Kidney epithelial cell (primary cell): ENCODE data around the gene VAV2. TPM values are rescaled to one million over a fixed set of nuclear protein-coding genes. Genes with fewer than 3 reads are reported as not detected.

Experiments
- DNase-seq: peaks from one replicate; pipeline ENCODE4 v3.0.0-alpha.2; 2010; ENCODE audit warnings: low read depth
- H3K27me3 ChIP-seq: 2 replicates; pipeline ENCODE4 v1.6.0; 2011; ENCODE audit warnings: low read length; ENCODE audit not compliant: control insufficient read depth, insufficient read depth
- H3K36me3 ChIP-seq: 2 replicates; pipeline ENCODE4 v1.5.1; 2011; ENCODE audit warnings: low read length; ENCODE audit not compliant: control insufficient read depth, insufficient read depth
- H3K4me3 ChIP-seq: 2 replicates; pipeline ENCODE4 v1.5.1; 2011; ENCODE audit warnings: low read depth, mild to moderate bottlenecking, control low read depth, low read length
- total RNA-seq: library from RNA; depleted of rRNA; stranded (reverse); fragments of >200 nt; gene quantifications from 2 replicates; pipeline ENCODE4 v1.2.3, GENCODE V29; 2015
- TF ChIP-seq, protein P1 (sequence below): IDR thresholded peaks from 2 replicates; pipeline ENCODE4 v1.5.1; 2011; ENCODE audit warnings: mild to moderate bottlenecking, moderate library complexity, low read length, control low read depth, inconsistent platforms; ENCODE audit not compliant: insufficient read depth, poor library complexity, severe bottlenecking

Gene VAV2
- total RNA-seq, 1 donor from 2014 or later: 37.8 TPM

DNA sequence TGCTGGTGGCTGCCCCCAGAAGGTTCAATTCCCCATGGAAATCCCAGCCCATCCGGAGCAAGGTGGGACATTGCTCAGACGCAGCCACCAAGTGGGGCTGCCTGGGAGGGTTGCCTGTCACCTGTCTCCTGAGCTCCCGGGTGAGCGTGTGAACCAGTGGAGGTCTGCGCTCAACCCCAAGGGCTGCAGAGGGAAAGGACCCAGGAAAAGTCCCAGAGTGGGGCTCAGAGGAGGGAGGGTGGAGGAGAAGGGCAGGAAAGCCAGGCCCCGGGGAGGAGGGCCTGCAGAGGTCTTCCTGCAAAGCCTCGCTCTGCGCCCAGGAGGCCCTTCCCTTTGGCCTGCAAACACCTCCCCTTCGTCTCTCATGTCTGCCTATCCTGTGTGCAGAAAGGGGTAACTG lies 134.5 kb downstream of the VAV2 start:
- H3K36me3 ChIP-seq: peaks cover 2% of the 10 kb centered on the region
- no peaks in the 10 kb centered on the region for H3K27me3 ChIP-seq
- TF ChIP-seq, protein P1, sequence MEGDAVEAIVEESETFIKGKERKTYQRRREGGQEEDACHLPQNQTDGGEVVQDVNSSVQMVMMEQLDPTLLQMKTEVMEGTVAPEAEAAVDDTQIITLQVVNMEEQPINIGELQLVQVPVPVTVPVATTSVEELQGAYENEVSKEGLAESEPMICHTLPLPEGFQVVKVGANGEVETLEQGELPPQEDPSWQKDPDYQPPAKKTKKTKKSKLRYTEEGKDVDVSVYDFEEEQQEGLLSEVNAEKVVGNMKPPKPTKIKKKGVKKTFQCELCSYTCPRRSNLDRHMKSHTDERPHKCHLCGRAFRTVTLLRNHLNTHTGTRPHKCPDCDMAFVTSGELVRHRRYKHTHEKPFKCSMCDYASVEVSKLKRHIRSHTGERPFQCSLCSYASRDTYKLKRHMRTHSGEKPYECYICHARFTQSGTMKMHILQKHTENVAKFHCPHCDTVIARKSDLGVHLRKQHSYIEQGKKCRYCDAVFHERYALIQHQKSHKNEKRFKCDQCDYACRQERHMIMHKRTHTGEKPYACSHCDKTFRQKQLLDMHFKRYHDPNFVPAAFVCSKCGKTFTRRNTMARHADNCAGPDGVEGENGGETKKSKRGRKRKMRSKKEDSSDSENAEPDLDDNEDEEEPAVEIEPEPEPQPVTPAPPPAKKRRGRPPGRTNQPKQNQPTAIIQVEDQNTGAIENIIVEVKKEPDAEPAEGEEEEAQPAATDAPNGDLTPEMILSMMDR: no peak
- H3K4me3 ChIP-seq: no peak overlapping the region
- no peak for DNase-seq

DNA sequence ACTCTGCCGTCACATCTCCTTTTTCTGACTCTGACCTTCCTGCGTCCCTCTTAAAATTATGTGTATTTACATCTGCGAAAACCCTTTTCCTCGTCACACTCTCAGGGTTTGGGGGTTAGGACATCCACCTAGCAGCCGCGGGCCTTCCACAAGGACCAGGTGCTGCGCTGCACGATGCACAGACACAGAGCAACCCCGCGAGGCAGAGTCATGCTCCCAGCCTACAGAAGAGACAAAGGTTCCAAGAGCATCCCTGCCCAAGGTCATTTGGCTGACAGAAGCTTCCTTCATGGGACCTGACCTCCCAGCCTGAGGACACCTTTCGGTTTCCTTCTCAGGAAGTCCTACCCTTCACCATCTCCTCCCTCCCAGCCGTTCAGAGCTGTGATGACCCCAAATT lies 135.3 kb downstream of the VAV2 start:
- TF ChIP-seq, protein P1: no peak
- H3K4me3 ChIP-seq: no peak overlapping the region
- DNase-seq: no peak
- H3K27me3 ChIP-seq: no peaks in the 10 kb centered on the region
- peaks cover 2% of the 10 kb centered on the region for H3K36me3 ChIP-seq

DNA sequence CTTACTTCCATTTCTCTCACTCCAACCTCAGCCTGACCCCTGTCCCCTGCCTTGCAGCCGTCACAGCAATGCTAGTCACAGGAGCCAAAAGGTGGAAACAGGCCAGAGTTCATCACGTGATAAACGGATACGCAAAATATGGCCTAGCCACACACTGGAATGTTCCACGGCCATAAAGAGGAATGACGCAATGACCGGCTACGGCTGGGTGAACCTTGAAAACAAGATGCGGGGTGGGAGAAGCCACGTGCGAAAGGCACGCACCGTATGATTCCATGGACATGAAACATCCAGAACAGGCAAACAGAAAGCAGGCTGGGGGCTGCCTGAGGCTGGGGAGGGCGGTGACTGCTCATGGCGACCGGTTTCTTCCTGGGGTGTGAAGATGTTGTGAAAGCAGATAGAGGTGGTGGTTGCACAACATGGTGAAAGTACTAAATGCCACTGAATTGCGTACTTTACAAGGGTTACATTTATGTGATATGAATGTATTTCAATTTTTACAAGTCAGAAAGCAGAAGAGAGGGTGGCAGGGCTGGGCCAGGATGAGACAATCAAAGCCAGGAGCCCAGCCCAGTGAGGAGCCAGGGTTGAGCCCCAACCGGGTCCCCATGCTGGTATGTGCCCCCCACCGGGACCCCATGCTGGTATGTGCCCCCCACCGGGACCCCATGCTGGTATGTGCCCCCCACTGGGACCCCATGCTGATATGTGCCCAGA lies 136.2 kb downstream of the VAV2 start:
- no peaks in the 10 kb centered on the region for H3K27me3 ChIP-seq
- H3K4me3 ChIP-seq: no peak overlapping the region
- TF ChIP-seq, protein P1: no peak
- DNase-seq: peak; percentile 93
- peaks cover 2% of the 10 kb centered on the region for H3K36me3 ChIP-seq

DNA sequence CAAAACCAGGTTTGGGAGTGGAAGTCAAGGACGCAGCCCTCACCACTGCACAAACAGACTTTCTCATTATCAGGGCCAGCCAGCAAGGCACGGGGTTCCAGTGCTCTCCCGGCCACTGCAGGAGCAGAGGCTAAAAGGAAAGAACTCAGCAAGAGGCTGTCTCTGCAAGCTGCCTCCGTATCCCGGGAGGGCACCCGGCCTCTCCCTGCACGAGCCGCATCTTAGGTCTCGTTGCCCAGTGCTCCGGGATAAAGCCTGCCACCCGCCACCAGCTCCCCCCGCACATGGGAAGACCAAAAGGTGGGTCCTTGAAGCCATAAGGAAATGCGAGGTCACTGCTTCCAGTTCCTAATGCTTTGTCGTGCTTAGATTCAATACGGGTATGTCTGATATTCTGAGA lies 136.8 kb downstream of the VAV2 start:
- no peak for DNase-seq
- TF ChIP-seq, protein P1: no peak
- H3K36me3 ChIP-seq: peaks cover 2% of the 10 kb centered on the region
- H3K27me3 ChIP-seq: no peaks in the 10 kb centered on the region
- no peak overlapping the region for H3K4me3 ChIP-seq

DNA sequence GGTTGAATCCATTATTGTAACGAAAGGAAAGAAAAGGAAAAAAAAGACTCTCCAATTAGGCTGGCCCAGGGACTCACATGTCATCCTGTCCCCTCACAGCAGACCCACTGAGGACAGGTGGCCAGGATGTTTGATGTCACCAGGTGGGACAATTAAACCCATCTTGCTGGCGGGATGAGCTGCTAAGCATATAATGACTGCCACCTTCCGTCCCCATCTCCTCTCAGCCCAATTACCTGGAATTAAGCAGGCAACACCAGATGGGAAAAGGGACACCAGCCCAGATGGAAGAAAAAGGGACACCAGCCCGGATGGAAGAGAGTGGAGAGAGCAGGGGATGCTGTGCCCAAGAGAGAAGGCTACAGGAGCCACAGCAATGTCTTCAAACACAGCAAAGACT lies 137.4 kb downstream of the VAV2 start:
- TF ChIP-seq, protein P1: no peak
- Histone ChIP-seq H3K36me3 (peaks cover 2% of the 10 kb centered on the region), H3K27me3 (no peaks in the 10 kb centered on the region), H3K4me3 (no peak overlapping the region)
- no peak for DNase-seq

DNA sequence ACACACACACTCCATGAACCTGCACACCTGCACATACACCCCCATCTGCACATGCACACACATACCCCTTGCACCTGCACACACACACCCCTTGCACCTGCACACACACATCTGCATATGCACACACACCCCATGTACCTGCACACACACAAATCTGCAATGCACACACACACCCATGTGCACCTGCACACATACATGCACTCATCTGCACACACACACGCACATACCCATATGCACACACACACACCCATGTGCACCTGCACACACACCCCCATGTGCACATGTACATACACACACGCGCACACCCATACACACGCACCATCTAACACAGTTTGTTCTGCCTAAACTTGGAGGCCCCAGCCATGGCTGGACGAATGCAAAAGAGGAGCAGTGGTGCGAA lies 138.1 kb downstream of the VAV2 start:
- no peaks in the 10 kb centered on the region for H3K27me3 ChIP-seq
- H3K36me3 ChIP-seq: peaks cover 2% of the 10 kb centered on the region
- TF ChIP-seq, protein P1: no peak
- no peak for DNase-seq
- H3K4me3 ChIP-seq: no peak overlapping the region
